Measurements from ENCODE around the gene SLC6A8.

The SLC6A8 gene

DNA sequence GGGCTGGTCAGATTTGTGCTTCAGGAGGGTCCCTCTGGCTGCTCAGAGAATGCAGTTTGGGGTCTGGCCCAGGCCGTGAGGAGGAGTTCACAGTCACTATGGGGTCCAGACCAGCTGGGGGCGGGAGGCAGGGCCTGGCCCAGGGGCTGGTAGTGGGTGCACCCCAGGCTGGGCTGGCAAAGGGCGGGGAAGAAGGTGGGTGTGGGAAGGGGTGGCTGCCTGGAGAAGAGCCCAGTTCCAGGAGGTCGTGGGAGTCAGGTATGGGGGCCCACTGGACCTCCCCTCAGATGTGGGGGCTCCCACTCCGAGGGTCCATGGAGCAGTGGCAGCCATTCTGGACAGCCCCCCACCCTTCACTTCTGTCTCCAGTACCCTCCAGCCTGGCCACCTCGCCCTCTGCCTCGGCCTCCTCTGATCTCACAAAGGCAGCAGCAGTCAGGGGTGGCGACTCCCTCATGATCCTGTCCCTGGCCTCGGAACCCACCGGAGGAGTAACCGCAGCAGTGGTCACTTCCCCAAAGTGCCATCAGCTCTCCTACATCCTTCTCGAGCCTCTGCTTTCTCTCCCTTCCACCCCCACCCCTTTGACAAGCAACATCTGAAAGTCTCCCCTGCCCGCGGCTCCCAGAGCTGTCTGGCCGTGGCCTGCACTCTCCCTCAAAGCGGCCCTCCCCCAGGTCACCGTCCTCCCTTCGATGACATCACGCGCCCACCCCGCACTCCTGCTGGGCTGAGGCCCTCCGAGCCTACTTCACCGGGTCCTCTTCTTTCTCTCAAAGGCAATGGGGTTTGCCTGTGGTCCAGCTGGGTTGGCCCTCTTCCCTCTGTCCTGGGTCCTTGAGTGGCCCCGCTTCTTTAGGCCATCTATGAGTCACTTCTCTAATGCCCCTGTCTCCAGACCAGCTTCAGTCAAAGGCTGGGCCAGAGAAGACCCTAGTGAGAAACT, 1.7 kb upstream of the SLC6A8 start:
- Histone ChIP-seq H2BK120ac (ENCODE audit: low read depth, low read length) (peak overlapping the region; percentile 76), H3K27ac (replicated peaks; ENCODE audit: low read length) (peak overlapping the region; percentile 97), H3K18ac (ENCODE audit: low read length) (peak overlapping the region; percentile 98), H3K79me1 (ENCODE audit: low read depth, low read length) (peaks cover 11% of the 10 kb centered on the region), H2BK15ac (ENCODE audit: low read length) (no peak overlapping the region), H3K27me3 (ENCODE audit: control insufficient read depth in 3 of 3, insufficient read depth in 3 of 3, low read depth in 1 of 3, low read length in 3 of 3) (no peaks in the 10 kb centered on the region), H2AK5ac (ENCODE audit: low read depth, low read length) (peak overlapping the region; percentile 92), H2AFZ (ENCODE audit: low read length) (no peak overlapping the region), H2BK5ac (ENCODE audit: low read length) (peak overlapping the region; percentile 98), H3K4ac (ENCODE audit: low read length) (no peak overlapping the region), H3K4me3 (ENCODE audit: low read length in 2 of 2) (peak overlapping the region; percentile 49 to 72), H3K14ac (ENCODE audit: low read length) (peak overlapping the region; percentile 71), H3K23ac (ENCODE audit: low read depth, low read length, poor library complexity) (peak overlapping the region; percentile 73), H4K8ac (ENCODE audit: low read depth, low read length) (no peak overlapping the region), H3K4me2 (ENCODE audit: insufficient read depth, low read length, poor library complexity, severe bottlenecking) (peak overlapping the region; percentile 52), H3K4me1 (ENCODE audit: control insufficient read depth in 2 of 2, insufficient read depth in 1 of 2, low read depth in 1 of 2, low read length in 2 of 2) (peaks cover 16 to 23% of the 10 kb centered on the region in 2 donors), H3K9ac (ENCODE audit: low read depth, low read length, poor library complexity) (peak overlapping the region; percentile 86), H2BK12ac (ENCODE audit: low read length) (no peak overlapping the region), H4K91ac (ENCODE audit: low read depth, low read length, poor library complexity) (peak overlapping the region; percentile 85), H3K9me3 (replicated peaks in 1 of 2; ENCODE audit: control insufficient read depth in 2 of 2, insufficient read depth in 1 of 2, low read depth in 1 of 2, low read length in 2 of 2) (peaks cover 0 to 2% of the 10 kb centered on the region in 2 donors), H3K36me3 (replicated peaks in 1 of 2; ENCODE audit: control insufficient read depth in 2 of 2, insufficient read depth in 2 of 2, low read length in 2 of 2) (peaks cover 5 to 14% of the 10 kb centered on the region in 2 donors)
- no peak for DNase-seq (ENCODE audit: low spot score)
- WGBS, 2 donors (ENCODE audit: extremely low coverage in 2 of 2, insufficient read length in 2 of 2, insufficient replicate concordance in 1 of 2): no CpG with 5 or more reads among the region's 24 CpGs

DNA sequence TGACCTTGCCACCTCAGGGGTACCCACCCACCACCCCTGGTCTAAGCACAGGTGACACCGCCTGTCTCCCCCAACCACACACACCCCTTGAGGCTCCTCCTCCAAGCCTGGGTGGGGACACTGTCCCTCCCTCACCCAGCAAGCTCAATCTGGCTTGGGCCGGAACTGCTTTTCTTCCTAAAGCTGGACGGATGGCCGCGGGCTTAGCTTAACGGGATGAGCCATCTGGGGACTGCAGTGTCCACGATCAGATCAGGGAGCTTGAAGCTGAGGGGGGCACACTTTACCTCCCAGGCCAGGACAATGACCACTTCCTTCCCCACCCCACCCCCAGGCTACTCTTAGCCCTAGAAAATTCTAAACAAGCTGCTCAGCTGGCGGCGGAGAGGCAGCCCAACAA, 1.0 kb upstream of the SLC6A8 start:
- no CpG with 5 or more reads among the region's 9 CpGs for WGBS, 2 donors (ENCODE audit: extremely low coverage in 2 of 2, insufficient read length in 2 of 2, insufficient replicate concordance in 1 of 2)

DNA sequence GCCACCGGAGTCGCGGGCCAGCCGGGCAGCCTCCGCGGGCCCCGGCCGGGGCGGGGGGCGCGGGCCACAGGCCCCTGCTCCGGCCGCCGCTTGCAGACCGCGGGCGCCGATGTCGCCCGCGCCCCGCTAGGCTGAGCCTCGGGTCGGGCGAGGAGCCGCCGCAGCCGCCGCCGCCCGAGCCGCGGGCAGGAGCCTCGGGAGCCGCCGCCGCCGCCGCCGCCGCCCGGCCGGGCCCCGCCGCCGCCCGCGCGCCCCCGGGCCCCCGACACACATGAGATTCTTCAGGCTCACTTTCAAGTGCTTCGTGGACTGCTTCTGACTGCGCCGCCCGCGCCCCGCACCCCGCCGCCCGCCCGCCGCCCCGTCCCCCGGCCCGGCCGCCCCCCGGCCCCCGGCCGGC, 345 bp downstream of the SLC6A8 start:
- Histone ChIP-seq H3K9me3 (replicated peaks in 1 of 2; ENCODE audit: control insufficient read depth in 2 of 2, insufficient read depth in 1 of 2, low read depth in 1 of 2, low read length in 2 of 2) (peaks cover 0 to 2% of the 10 kb centered on the region in 2 donors), H2BK120ac (ENCODE audit: low read depth, low read length) (no peak overlapping the region), H3K79me1 (ENCODE audit: low read depth, low read length) (peaks cover 16% of the 10 kb centered on the region), H3K4me2 (ENCODE audit: insufficient read depth, low read length, poor library complexity, severe bottlenecking) (no peak overlapping the region), H3K27me3 (ENCODE audit: control insufficient read depth in 3 of 3, insufficient read depth in 3 of 3, low read depth in 1 of 3, low read length in 3 of 3) (no peaks in the 10 kb centered on the region), H3K23ac (ENCODE audit: low read depth, low read length, poor library complexity) (no peak overlapping the region), H4K91ac (ENCODE audit: low read depth, low read length, poor library complexity) (no peak overlapping the region), H2BK12ac (ENCODE audit: low read length) (no peak overlapping the region), H2AK5ac (ENCODE audit: low read depth, low read length) (no peak overlapping the region), H3K27ac (replicated peaks; ENCODE audit: low read length) (no peak overlapping the region), H3K18ac (ENCODE audit: low read length) (no peak overlapping the region), H3K9ac (ENCODE audit: low read depth, low read length, poor library complexity) (no peak overlapping the region), H2AFZ (ENCODE audit: low read length) (no peak overlapping the region), H3K14ac (ENCODE audit: low read length) (no peak overlapping the region), H3K4ac (ENCODE audit: low read length) (no peak overlapping the region), H2BK5ac (ENCODE audit: low read length) (no peak overlapping the region), H3K4me1 (ENCODE audit: control insufficient read depth in 2 of 2, insufficient read depth in 1 of 2, low read depth in 1 of 2, low read length in 2 of 2) (peaks cover 16 to 23% of the 10 kb centered on the region in 2 donors), H4K8ac (ENCODE audit: low read depth, low read length) (no peak overlapping the region), H2BK15ac (ENCODE audit: low read length) (no peak overlapping the region), H3K4me3 (ENCODE audit: low read length in 2 of 2) (peak overlapping the region; percentile 62 to 70), H3K36me3 (replicated peaks in 1 of 2; ENCODE audit: control insufficient read depth in 2 of 2, insufficient read depth in 2 of 2, low read length in 2 of 2) (peaks cover 8 to 34% of the 10 kb centered on the region in 2 donors)
- no CpG with 5 or more reads among the region's 69 CpGs for WGBS, 2 donors (ENCODE audit: extremely low coverage in 2 of 2, insufficient read length in 2 of 2, insufficient replicate concordance in 1 of 2)
- DNase-seq (ENCODE audit: low spot score): no peak

More for the DNA sequence above, 1.0 kb upstream of the SLC6A8 start:
- no peak overlapping the region for H2AK5ac ChIP-seq (ENCODE audit: low read depth, low read length)
- H3K9ac ChIP-seq (ENCODE audit: low read depth, low read length, poor library complexity): no peak overlapping the region
- peaks cover 0 to 2% of the 10 kb centered on the region in 2 donors for H3K9me3 ChIP-seq (replicated peaks in 1 of 2; ENCODE audit: control insufficient read depth in 2 of 2, insufficient read depth in 1 of 2, low read depth in 1 of 2, low read length in 2 of 2)
- peak overlapping the region; percentile 38 for H3K14ac ChIP-seq (ENCODE audit: low read length)
- no peak overlapping the region for H2BK12ac ChIP-seq (ENCODE audit: low read length)
- peak overlapping the region; percentile 61 for H2BK120ac ChIP-seq (ENCODE audit: low read depth, low read length)
- H2AFZ ChIP-seq (ENCODE audit: low read length): no peak overlapping the region
- H3K4me1 ChIP-seq (ENCODE audit: control insufficient read depth in 2 of 2, insufficient read depth in 1 of 2, low read depth in 1 of 2, low read length in 2 of 2): peaks cover 16 to 23% of the 10 kb centered on the region in 2 donors
- peak overlapping the region; percentile 33 for H3K4me2 ChIP-seq (ENCODE audit: insufficient read depth, low read length, poor library complexity, severe bottlenecking)
- no peak overlapping the region for H4K91ac ChIP-seq (ENCODE audit: low read depth, low read length, poor library complexity)
- H3K18ac ChIP-seq (ENCODE audit: low read length): peak overlapping the region; percentile 89
- H3K36me3 ChIP-seq (replicated peaks in 1 of 2; ENCODE audit: control insufficient read depth in 2 of 2, insufficient read depth in 2 of 2, low read length in 2 of 2): peaks cover 8 to 21% of the 10 kb centered on the region in 2 donors
- DNase-seq (ENCODE audit: low spot score): no peak
- H3K4me3 ChIP-seq (ENCODE audit: low read length in 2 of 2): peak overlapping the region in 1 of 2 donors; percentile 49
- H2BK15ac ChIP-seq (ENCODE audit: low read length): no peak overlapping the region
- H3K27me3 ChIP-seq (ENCODE audit: control insufficient read depth in 3 of 3, insufficient read depth in 3 of 3, low read depth in 1 of 3, low read length in 3 of 3): no peaks in the 10 kb centered on the region
- H3K27ac ChIP-seq (replicated peaks; ENCODE audit: low read length): peak overlapping the region; percentile 97
- H3K23ac ChIP-seq (ENCODE audit: low read depth, low read length, poor library complexity): no peak overlapping the region
- peak overlapping the region; percentile 96 for H4K8ac ChIP-seq (ENCODE audit: low read depth, low read length)
- H3K79me1 ChIP-seq (ENCODE audit: low read depth, low read length): peaks cover 14% of the 10 kb centered on the region
- H3K4ac ChIP-seq (ENCODE audit: low read length): no peak overlapping the region
- peak overlapping the region; percentile 98 for H2BK5ac ChIP-seq (ENCODE audit: low read length)

DNA sequence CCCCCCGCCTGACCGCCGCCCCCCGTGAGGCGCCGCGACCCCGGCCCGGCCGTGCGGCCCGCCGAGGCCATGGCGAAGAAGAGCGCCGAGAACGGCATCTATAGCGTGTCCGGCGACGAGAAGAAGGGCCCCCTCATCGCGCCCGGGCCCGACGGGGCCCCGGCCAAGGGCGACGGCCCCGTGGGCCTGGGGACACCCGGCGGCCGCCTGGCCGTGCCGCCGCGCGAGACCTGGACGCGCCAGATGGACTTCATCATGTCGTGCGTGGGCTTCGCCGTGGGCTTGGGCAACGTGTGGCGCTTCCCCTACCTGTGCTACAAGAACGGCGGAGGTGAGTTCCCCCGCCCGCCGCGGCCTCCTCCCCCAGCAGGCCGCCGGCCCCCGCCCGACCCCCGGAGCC, 780 bp downstream of the SLC6A8 start:
- no peak overlapping the region for H3K27ac ChIP-seq (replicated peaks; ENCODE audit: low read length)
- DNase-seq (ENCODE audit: low spot score): no peak
- H2BK12ac ChIP-seq (ENCODE audit: low read length): no peak overlapping the region
- no CpG with 5 or more reads among the region's 57 CpGs for WGBS, 2 donors (ENCODE audit: extremely low coverage in 2 of 2, insufficient read length in 2 of 2, insufficient replicate concordance in 1 of 2)
- H3K36me3 ChIP-seq (replicated peaks in 1 of 2; ENCODE audit: control insufficient read depth in 2 of 2, insufficient read depth in 2 of 2, low read length in 2 of 2): peaks cover 10 to 37% of the 10 kb centered on the region in 2 donors
- H3K23ac ChIP-seq (ENCODE audit: low read depth, low read length, poor library complexity): no peak overlapping the region
- no peak overlapping the region for H3K14ac ChIP-seq (ENCODE audit: low read length)
- peaks cover 16% of the 10 kb centered on the region for H3K79me1 ChIP-seq (ENCODE audit: low read depth, low read length)
- no peak overlapping the region for H2BK120ac ChIP-seq (ENCODE audit: low read depth, low read length)
- H4K8ac ChIP-seq (ENCODE audit: low read depth, low read length): no peak overlapping the region
- H2BK15ac ChIP-seq (ENCODE audit: low read length): no peak overlapping the region
- peaks cover 0 to 2% of the 10 kb centered on the region in 2 donors for H3K9me3 ChIP-seq (replicated peaks in 1 of 2; ENCODE audit: control insufficient read depth in 2 of 2, insufficient read depth in 1 of 2, low read depth in 1 of 2, low read length in 2 of 2)
- peaks cover 16 to 23% of the 10 kb centered on the region in 2 donors for H3K4me1 ChIP-seq (ENCODE audit: control insufficient read depth in 2 of 2, insufficient read depth in 1 of 2, low read depth in 1 of 2, low read length in 2 of 2)
- H2AK5ac ChIP-seq (ENCODE audit: low read depth, low read length): no peak overlapping the region
- H2AFZ ChIP-seq (ENCODE audit: low read length): no peak overlapping the region
- no peaks in the 10 kb centered on the region for H3K27me3 ChIP-seq (ENCODE audit: control insufficient read depth in 3 of 3, insufficient read depth in 3 of 3, low read depth in 1 of 3, low read length in 3 of 3)
- peak overlapping the region; percentile 62 to 96 for H3K4me3 ChIP-seq (ENCODE audit: low read length in 2 of 2)
- H3K4me2 ChIP-seq (ENCODE audit: insufficient read depth, low read length, poor library complexity, severe bottlenecking): peak overlapping the region; percentile 25
- H3K4ac ChIP-seq (ENCODE audit: low read length): no peak overlapping the region
- peak overlapping the region; percentile 57 for H3K18ac ChIP-seq (ENCODE audit: low read length)
- peak overlapping the region; percentile 88 for H3K9ac ChIP-seq (ENCODE audit: low read depth, low read length, poor library complexity)
- H4K91ac ChIP-seq (ENCODE audit: low read depth, low read length, poor library complexity): no peak overlapping the region
- no peak overlapping the region for H2BK5ac ChIP-seq (ENCODE audit: low read length)
